H1 (cell line): ENCODE measurements around the gene FGF14. TPM values are rescaled to one million over a fixed set of nuclear protein-coding genes. Genes with fewer than 3 reads are reported as not detected.

Experiments
- ATF2 ChIP-seq: IDR thresholded peaks from 2 replicates; pipeline ENCODE4 v1.6.1; 2012; ENCODE audit warnings: low read length, inconsistent platforms
- KDM5A ChIP-seq: fragments of 200-600 bp; IDR thresholded peaks from 2 replicates; pipeline ENCODE4 v1.7.1; 2012; ENCODE audit warnings: mild to moderate bottlenecking, low read length, inconsistent platforms, mixed read lengths
- SRF ChIP-seq: IDR thresholded peaks from 2 replicates; pipeline ENCODE4 v1.6.1; 2011; ENCODE audit warnings: mild to moderate bottlenecking, low read depth, low read length, moderate library complexity
- TAF7 ChIP-seq: optimal IDR thresholded peaks from 2 replicates; pipeline ENCODE3; 2011; ENCODE audit warnings: low read depth, mild to moderate bottlenecking, inconsistent platforms, low read length, moderate library complexity, borderline replicate concordance
- polyA plus RNA-seq, 7 experiments: library from polyadenylated mRNA; depleted of rRNA in 3 of 7; stranded (reverse) in 5 of 7; unstranded in 2 of 7; fragments of >200 nt in 5 of 7; fragments of 200-250 nt in 2 of 7; gene quantifications; 1 replicate in 5 of 7; 2 replicates in 1 of 7; 4 replicates in 1 of 7; pipeline versions ENCODE4 v1.2.1 to v1.2.3, GENCODE V29; 2011 to 2013; ENCODE audit warnings: missing spikeins in 2 of 7, mixed read lengths in 2 of 7
- total RNA-seq: library from RNA; stranded (reverse); fragmentation: NEBNext Ultra II Directional; extraction: Animal tissue kit (Norgen Biotek cat#: 25700); gene quantifications from 2 replicates; pipeline ENCODE4 v1.2.1, GENCODE V29; 2021

FGF14 gene
- total and polyA plus RNA-seq, 2 of the 8 experiments (the other 6 are each of a cell fraction or from before 2014, with no cell fraction given) = 0.05 to 0.58 TPM

- TF ChIP-seq ATF2 = no peak
- TF ChIP-seq TAF7 = no peak
- no peak for TF ChIP-seq SRF
- TF ChIP-seq KDM5A = no peak
- TF ChIP-seq, all 59 proteins: peak for 0
Measured at GRCh38 chr13:101695870-101696516, 705.9 kb downstream of the FGF14 start (continued).
